ENCODE measurements around the gene YBEY. TPM values are rescaled to one million over a fixed set of nuclear protein-coding genes. Genes with fewer than 3 reads are reported as not detected.

YBEY gene
- polyA plus RNA-seq, 1 donor from 2014 or later = 88.4 TPM

DNA sequence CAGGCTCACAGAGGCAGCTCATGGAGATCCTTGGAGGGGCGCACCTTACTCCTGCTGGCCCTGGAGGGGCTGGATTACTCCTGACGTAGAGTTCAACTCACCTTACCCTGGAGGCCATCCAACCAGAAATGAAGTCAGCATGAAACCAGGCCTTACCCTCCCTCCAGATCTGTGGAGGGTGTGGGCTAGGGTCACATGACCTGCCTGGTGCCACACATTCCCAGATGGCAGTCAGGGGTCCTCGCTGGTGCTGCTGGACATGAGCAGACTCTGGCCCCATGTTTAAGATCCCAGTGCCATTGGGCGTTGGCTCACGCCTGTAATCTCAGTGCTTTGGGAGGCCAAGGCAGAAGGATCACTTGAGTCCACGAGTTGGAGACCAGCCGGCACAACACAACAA, 33.0 kb downstream of the YBEY start:
- Histone ChIP-seq H3F3A (ENCODE audit: insufficient read depth, low read length, poor library complexity, severe bottlenecking) (no peaks in the 10 kb centered on the region), H4K20me1 (ENCODE audit: insufficient read depth) (no peaks in the 10 kb centered on the region), H3K9ac (ENCODE audit: low read length) (no peak overlapping the region), H2AFZ (ENCODE audit: low read depth, low read length) (no peak overlapping the region), H3K36me3 (ENCODE audit: insufficient read depth, low read length) (no peaks in the 10 kb centered on the region), H3K9me3 (ENCODE audit: low read length) (no peaks in the 10 kb centered on the region), H3K27ac (ENCODE audit: low read length) (no peak overlapping the region), H3K9me2 (ENCODE audit: insufficient read depth, low read length) (no peaks in the 10 kb centered on the region), H3K4me3 (ENCODE audit: low read length) (no peak overlapping the region), H3K27me3 (ENCODE audit: insufficient read depth, low read depth, low read length) (no peaks in the 10 kb centered on the region), H3K4me2 (ENCODE audit: low read length) (no peak overlapping the region), H3K79me2 (replicated peaks; ENCODE audit: insufficient read depth, low read length) (peaks cover 32% of the 10 kb centered on the region)
- no peak for TF ChIP-seq EP300 (conservative IDR thresholded peaks at IDR 0.05; ENCODE audit: poor library complexity, severe bottlenecking)
- TF ChIP-seq, protein P1, sequence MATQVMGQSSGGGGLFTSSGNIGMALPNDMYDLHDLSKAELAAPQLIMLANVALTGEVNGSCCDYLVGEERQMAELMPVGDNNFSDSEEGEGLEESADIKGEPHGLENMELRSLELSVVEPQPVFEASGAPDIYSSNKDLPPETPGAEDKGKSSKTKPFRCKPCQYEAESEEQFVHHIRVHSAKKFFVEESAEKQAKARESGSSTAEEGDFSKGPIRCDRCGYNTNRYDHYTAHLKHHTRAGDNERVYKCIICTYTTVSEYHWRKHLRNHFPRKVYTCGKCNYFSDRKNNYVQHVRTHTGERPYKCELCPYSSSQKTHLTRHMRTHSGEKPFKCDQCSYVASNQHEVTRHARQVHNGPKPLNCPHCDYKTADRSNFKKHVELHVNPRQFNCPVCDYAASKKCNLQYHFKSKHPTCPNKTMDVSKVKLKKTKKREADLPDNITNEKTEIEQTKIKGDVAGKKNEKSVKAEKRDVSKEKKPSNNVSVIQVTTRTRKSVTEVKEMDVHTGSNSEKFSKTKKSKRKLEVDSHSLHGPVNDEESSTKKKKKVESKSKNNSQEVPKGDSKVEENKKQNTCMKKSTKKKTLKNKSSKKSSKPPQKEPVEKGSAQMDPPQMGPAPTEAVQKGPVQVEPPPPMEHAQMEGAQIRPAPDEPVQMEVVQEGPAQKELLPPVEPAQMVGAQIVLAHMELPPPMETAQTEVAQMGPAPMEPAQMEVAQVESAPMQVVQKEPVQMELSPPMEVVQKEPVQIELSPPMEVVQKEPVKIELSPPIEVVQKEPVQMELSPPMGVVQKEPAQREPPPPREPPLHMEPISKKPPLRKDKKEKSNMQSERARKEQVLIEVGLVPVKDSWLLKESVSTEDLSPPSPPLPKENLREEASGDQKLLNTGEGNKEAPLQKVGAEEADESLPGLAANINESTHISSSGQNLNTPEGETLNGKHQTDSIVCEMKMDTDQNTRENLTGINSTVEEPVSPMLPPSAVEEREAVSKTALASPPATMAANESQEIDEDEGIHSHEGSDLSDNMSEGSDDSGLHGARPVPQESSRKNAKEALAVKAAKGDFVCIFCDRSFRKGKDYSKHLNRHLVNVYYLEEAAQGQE (IDR thresholded peaks at IDR 0.05; ENCODE audit: borderline replicate concordance) = no peak

DNA sequence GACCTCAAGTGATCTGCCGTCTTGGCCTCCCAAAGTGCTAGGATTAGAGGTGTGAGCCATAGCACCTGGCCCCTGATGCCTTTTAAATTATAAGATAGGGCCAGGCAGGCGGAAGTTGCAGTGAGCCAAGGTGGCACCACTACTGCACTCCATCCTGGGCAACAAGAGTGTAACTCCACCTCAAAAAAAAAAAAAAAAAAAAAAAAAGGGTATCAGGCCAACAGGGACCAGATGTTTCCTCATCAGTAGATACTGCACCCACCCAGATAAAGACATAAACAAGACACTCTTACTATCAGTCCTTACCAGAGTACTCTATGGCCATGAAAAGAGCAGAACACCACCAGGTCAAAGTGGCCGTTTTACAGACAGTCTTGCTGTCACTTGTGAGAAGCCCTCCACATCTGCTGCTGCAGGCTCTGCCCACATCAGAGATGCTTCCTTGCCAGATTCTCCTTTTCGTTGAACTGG, 34.2 kb downstream of the YBEY start:
- Histone ChIP-seq H3K9me2 (ENCODE audit: insufficient read depth, low read length) (no peaks in the 10 kb centered on the region), H3F3A (ENCODE audit: insufficient read depth, low read length, poor library complexity, severe bottlenecking) (no peaks in the 10 kb centered on the region), H3K27ac (ENCODE audit: low read length) (no peak overlapping the region), H2AFZ (ENCODE audit: low read depth, low read length) (no peak overlapping the region), H3K4me2 (ENCODE audit: low read length) (no peak overlapping the region), H4K20me1 (ENCODE audit: insufficient read depth) (no peaks in the 10 kb centered on the region), H3K9ac (ENCODE audit: low read length) (no peak overlapping the region), H3K36me3 (ENCODE audit: insufficient read depth, low read length) (no peaks in the 10 kb centered on the region), H3K4me3 (ENCODE audit: low read length) (no peak overlapping the region), H3K9me3 (ENCODE audit: low read length) (no peaks in the 10 kb centered on the region), H3K27me3 (ENCODE audit: insufficient read depth, low read depth, low read length) (no peaks in the 10 kb centered on the region), H3K79me2 (replicated peaks; ENCODE audit: insufficient read depth, low read length) (peaks cover 32% of the 10 kb centered on the region)
- no peak for TF ChIP-seq TAF1 (IDR thresholded peaks at IDR 0.05; ENCODE audit: low read depth)
- TF ChIP-seq, protein P1 (IDR thresholded peaks at IDR 0.05; ENCODE audit: borderline replicate concordance) = no peak
- no peak for TF ChIP-seq MXI1 (conservative IDR thresholded peaks at IDR 0.05; ENCODE audit: poor library complexity, severe bottlenecking)
- TF ChIP-seq EP300 (conservative IDR thresholded peaks at IDR 0.05; ENCODE audit: poor library complexity, severe bottlenecking) = no peak
- no peak for TF ChIP-seq SMC3 (conservative IDR thresholded peaks at IDR 0.05; ENCODE audit: poor library complexity)
- TF ChIP-seq RAD21 (conservative IDR thresholded peaks at IDR 0.05) = no peak
- TF ChIP-seq, protein P2, sequence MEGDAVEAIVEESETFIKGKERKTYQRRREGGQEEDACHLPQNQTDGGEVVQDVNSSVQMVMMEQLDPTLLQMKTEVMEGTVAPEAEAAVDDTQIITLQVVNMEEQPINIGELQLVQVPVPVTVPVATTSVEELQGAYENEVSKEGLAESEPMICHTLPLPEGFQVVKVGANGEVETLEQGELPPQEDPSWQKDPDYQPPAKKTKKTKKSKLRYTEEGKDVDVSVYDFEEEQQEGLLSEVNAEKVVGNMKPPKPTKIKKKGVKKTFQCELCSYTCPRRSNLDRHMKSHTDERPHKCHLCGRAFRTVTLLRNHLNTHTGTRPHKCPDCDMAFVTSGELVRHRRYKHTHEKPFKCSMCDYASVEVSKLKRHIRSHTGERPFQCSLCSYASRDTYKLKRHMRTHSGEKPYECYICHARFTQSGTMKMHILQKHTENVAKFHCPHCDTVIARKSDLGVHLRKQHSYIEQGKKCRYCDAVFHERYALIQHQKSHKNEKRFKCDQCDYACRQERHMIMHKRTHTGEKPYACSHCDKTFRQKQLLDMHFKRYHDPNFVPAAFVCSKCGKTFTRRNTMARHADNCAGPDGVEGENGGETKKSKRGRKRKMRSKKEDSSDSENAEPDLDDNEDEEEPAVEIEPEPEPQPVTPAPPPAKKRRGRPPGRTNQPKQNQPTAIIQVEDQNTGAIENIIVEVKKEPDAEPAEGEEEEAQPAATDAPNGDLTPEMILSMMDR (IDR thresholded peaks at IDR 0.05; ENCODE audit: poor library complexity, severe bottlenecking) = no peak
- no peak for TF ChIP-seq EZH2 (IDR thresholded peaks at IDR 0.05; ENCODE audit: borderline replicate concordance, insufficient read depth, low read length, poor library complexity, severe bottlenecking)
- TF ChIP-seq POLR2AphosphoS5 (IDR thresholded peaks at IDR 0.05) = no peak

Data from neural cell (in vitro differentiated cells).